Natural killer cell treated with Interleukin-12 subunit alpha and Interleukin-12 subunit beta and Interleukin-15 and Interleukin-18, amount 100 ng/mL, for 72 hours (primary cell): ENCODE data around the gene ENDOD1. TPM values are rescaled to one million over a fixed set of nuclear protein-coding genes. Genes with fewer than 3 reads are reported as not detected.

Experiments used
- ATAC-seq, 2 donors: fragments of 150-1000 bp; cut with Tn5 transposase in 1 of 2; sonication (Bioruptor Pico), chemical (Tn5 transposase) in 1 of 2; 2 replicates each; pipeline ENCODE4 v1.10.0; 2021
- DNase-seq: peaks from one replicate; pipeline ENCODE4 v3.0.0; 2022; ENCODE audit warnings: low spot score
- H3K27ac Mint-ChIP-seq, 2 donors: 1 replicate in 1 of 2; 2 replicates in 1 of 2; pipeline ENCODE4 v1.8.0; 2022; ENCODE audit warnings: mixed read lengths in 2 of 2, mild to moderate bottlenecking in 1 of 2, moderate library complexity in 1 of 2
- H3K27me3 Mint-ChIP-seq, 2 donors: 1 replicate in 1 of 2; 2 replicates in 1 of 2; pipeline ENCODE4 v1.8.0; 2022; ENCODE audit warnings: mixed read lengths in 2 of 2
- H3K36me3 Mint-ChIP-seq: one replicate; pipeline ENCODE4 v1.8.0; 2022; ENCODE audit warnings: mixed read lengths
- H3K4me1 Mint-ChIP-seq, 2 donors: 1 replicate in 1 of 2; 2 replicates in 1 of 2; pipeline ENCODE4 v1.8.0; 2022; ENCODE audit warnings: low read depth in 2 of 2, mixed read lengths in 2 of 2, mild to moderate bottlenecking in 1 of 2
- H3K4me3 Mint-ChIP-seq: one replicate; pipeline ENCODE4 v1.8.0; 2022; ENCODE audit warnings: mixed read lengths
- H3K9me3 Mint-ChIP-seq: 2 replicates; pipeline ENCODE4 v1.8.0; 2022; ENCODE audit warnings: mixed read lengths
- total RNA-seq, 2 donors: library from RNA; stranded (reverse); gene quantifications; one replicate each; pipeline ENCODE4 v1.2.3, GENCODE V29; 2022

Gene ENDOD1
- total RNA-seq, 2 donors from 2014 or later = 8.4 to 9.3 TPM

DNA sequence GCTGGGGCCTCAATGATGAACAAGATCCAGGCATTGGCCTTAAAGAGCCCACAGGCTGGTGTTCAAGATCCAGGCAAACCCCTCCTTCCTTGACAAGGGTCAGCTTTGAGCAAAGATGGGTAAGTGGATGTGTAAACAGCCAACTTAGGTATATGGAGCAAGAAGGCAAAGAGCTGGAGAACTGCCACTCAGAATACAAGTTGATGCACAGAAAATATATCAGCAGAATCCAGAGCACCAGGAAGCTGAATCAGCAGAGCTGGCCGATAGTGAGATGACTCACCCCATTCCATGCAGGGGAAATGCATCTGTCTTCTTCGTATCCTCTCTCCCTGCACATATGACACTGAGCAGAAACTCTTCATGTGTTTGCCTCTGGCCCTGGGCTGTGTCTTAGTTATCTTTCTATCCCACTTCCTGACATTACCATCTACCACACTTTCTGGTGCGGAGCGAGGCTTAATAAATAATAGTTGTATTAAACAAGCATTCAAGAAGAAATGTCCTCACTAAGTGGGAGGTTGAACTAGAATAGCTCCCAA lies 57.8 kb downstream of the ENDOD1 start:
- DNase-seq = no peak
- Mint-ChIP-seq H3K4me1 (peaks cover 7% of the 10 kb centered on the region in 2 donors), H3K36me3 (no peaks in the 10 kb centered on the region), H3K27ac (no peak overlapping the region), H3K9me3 (no peaks in the 10 kb centered on the region), H3K27me3 (peaks cover 30 to 33% of the 10 kb centered on the region in 2 donors), H3K4me3 (no peak overlapping the region)
- no peak for ATAC-seq

DNA sequence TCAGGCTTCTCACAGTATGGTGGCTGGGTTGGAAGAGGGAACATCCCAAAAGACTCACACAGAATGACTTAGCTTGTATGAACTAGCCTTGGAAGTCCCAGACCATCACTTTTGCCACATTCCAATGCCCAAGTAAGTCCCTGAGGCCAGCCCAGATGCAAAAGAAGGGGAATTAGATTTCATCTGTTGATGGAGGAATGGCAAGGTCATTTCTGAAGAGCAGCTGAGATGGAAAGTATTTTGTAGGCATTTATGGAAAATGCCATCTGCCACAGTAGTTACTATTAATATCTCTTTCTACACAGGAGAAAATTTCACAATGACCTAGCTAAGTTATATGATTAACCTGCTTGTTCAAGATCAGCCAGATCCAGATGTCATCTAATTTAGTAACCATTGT lies 58.8 kb downstream of the ENDOD1 start:
- Mint-ChIP-seq H3K9me3 (no peaks in the 10 kb centered on the region), H3K27ac (no peak overlapping the region), H3K27me3 (peaks cover 30 to 33% of the 10 kb centered on the region in 2 donors), H3K36me3 (no peaks in the 10 kb centered on the region), H3K4me1 (peaks cover 17% of the 10 kb centered on the region in 2 donors), H3K4me3 (no peak overlapping the region)
- ATAC-seq (no peak), DNase-seq (no peak)

DNA sequence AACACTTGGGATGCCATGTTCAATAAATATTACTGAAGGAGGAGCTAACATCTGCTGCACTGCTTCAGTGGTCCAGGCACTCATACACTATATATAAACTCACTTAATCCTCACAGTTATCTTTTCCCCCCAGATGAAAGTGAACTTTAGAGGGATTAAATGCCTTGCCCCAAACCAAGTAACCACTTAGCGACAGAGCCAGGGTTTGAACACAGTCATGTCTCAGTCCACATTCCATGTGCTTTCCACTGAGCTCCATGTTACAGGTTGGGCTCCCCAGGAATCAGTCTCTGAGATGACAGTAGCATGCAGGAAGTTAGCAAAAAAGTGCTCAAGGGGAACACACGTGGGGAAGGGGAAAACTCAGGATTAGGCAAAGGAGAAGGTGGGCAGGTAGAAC lies 59.3 kb downstream of the ENDOD1 start:
- Mint-ChIP-seq H3K4me1 (peaks cover 22% of the 10 kb centered on the region in 2 donors), H3K27ac (no peak overlapping the region), H3K4me3 (peak overlapping the region; percentile 2), H3K36me3 (no peaks in the 10 kb centered on the region), H3K9me3 (no peaks in the 10 kb centered on the region), H3K27me3 (peaks cover 28 to 31% of the 10 kb centered on the region in 2 donors)
- ATAC-seq = no peak
- no peak for DNase-seq

DNA sequence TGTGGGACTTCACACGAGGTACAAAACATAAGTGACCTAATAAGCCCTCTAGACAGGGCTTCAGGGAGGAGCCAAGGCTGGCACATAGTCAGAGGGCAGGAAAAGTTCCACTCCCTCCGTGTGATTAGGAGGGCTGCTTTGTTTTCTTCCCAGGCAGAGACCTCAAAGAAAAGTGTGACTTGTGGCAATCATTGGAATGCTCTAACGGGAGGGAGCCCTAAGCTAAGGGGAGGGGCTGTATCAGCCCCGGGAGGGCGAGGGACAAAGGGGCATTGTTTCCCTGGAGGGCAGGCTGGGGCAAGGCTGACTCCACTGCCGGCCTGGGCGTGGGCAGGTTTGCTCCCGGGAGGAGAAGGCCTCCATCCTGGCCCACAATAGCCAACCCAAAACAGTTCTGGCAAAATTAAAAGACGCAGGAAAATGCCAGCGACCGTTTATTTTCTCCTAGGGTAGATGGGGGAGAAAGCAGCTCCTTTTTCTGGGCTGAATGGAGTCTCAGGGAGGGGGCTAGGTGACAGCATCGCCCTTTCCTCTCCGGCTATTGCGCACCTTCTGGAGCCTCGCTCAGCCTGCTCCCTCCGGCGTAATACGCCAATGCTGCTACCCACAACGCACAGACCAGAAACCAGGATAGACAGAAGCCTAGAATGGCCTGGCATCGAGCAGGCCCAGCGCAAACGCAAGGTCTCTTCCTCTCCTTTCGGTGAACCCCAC lies 60.2 kb downstream of the ENDOD1 start:
- Mint-ChIP-seq H3K27ac (peak overlapping the region in 1 of 2 donors; percentile 93), H3K9me3 (no peaks in the 10 kb centered on the region), H3K4me1 (peaks cover 24 to 25% of the 10 kb centered on the region in 2 donors), H3K36me3 (no peaks in the 10 kb centered on the region), H3K4me3 (peak overlapping the region; percentile 71), H3K27me3 (peaks cover 19 to 22% of the 10 kb centered on the region in 2 donors)
- DNase-seq = no peak
- ATAC-seq = no peak

DNA sequence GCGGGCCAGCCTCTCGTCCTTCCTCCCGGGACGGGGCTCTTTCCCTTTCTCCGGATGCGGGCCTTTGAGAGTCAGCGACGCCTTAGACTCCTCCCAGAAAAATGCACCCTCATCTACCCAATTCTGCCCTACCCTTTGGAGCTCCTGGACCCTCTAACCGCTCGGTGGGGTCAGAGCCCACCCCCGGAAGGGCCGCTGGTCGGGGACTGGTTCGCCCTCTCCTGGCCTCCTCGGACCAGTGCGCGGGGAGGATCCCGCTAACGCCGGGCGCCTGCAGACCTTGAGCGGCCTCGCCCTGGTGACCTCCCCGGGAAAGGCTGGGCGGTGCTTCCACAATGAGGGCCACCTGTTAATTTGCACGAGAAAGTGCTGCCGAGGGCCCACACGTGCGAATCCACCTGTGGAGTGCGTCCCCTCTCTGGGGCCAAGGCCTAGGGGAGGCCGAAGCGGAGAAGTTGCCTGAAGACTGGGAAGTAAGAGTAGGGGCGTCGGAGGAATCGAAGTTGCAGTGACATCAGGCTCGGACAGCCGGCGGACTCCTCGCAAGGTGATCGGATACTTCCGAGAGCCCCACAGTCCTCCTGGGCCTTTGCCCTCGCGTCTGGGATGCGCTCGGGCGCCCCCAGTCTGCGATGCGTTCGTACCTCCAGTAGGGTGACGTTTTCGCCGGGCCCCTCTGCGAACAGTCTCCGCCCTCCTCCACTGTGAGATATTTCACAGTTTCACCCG lies 61.5 kb downstream of the ENDOD1 start:
- Mint-ChIP-seq H3K4me1 (peaks cover 24 to 25% of the 10 kb centered on the region in 2 donors), H3K27ac (peak overlapping the region; percentile 70 to 93), H3K36me3 (no peaks in the 10 kb centered on the region), H3K4me3 (peak overlapping the region; percentile 71), H3K27me3 (peaks cover 11 to 12% of the 10 kb centered on the region in 2 donors), H3K9me3 (no peaks in the 10 kb centered on the region)
- ATAC-seq (peak; percentile 95 to 97), DNase-seq (peak; percentile 91)

DNA sequence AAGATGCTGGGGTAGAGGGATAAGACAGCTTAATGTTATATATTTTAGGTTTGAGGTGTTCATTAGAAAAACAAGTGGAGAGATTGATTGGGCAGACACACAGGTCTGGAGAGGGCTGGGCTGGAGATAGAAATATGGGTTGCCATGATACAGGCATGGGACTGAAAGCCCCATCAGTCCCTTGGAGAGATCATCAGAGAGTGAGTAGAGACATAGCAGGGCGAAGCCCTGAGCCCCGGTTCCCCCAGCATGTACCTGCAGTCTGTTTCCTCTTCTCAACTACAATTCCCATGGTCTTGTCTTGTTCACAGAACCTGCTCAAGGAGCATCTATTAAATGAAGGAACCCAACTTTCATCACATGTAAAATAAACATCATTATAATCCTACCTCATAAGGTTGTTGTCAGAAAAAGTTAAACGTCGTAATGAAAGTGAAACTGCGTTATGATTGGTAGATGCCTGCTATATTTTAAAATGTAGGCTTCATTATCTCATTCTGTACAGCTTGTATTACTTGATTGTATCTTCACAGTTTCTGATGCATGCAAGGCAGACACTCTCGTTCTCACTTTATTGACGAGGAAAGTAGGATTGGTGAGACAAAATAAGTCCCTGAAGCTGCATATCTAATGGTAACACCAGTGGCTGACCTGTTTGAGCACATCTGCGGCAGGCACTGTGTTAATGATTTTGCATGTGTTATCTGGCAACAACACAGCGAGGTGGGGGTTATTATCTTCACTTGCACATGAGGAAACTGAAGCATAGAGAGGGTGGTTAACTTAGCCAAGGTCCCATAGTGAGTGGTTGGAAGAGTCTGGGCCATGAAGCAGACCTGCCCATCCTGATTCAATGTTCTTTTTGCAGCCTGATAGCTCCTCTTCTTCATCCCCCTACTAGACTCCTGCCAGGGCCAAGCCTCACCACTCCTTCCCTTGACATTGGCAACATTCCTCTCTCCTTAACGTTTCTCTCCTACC lies 63.5 kb downstream of the ENDOD1 start:
- no peaks in the 10 kb centered on the region for H3K36me3 Mint-ChIP-seq
- H3K4me1 Mint-ChIP-seq = peaks cover 32 to 34% of the 10 kb centered on the region in 2 donors
- peak overlapping the region; percentile 70 to 93 for H3K27ac Mint-ChIP-seq
- H3K9me3 Mint-ChIP-seq = no peaks in the 10 kb centered on the region
- peaks cover 0 to 3% of the 10 kb centered on the region in 2 donors for H3K27me3 Mint-ChIP-seq
- peak overlapping the region; percentile 81 for H3K4me3 Mint-ChIP-seq
- ATAC-seq = peak in 1 of 2 donors; percentile 22
- no peak for DNase-seq

DNA sequence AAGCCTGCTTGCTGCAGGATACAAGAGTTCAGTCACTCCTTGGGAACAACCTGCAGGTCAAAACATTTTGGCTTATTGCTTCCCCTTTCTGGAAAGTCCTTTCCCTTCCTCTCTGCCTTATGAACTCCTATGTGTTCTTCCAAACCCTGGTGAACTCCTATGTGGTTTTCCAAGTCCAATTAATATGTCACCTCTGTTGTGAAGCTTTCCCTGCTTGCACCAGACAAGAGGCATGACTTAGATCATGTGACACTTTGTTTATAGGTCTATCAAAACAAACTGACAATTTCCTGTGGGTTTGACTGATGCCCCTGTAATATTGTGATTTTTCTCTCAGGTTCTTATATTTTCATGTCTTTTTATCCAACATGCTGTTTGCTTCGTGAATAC lies 64.2 kb downstream of the ENDOD1 start:
- peaks cover 34 to 37% of the 10 kb centered on the region in 2 donors for H3K4me1 Mint-ChIP-seq
- peaks cover 0 to 3% of the 10 kb centered on the region in 2 donors for H3K27me3 Mint-ChIP-seq
- ATAC-seq (no peak), DNase-seq (no peak)
- no peaks in the 10 kb centered on the region for H3K36me3 Mint-ChIP-seq
- H3K9me3 Mint-ChIP-seq = no peaks in the 10 kb centered on the region
- H3K27ac Mint-ChIP-seq = peak overlapping the region; percentile 70 to 93
- H3K4me3 Mint-ChIP-seq = peak overlapping the region; percentile 81

DNA sequence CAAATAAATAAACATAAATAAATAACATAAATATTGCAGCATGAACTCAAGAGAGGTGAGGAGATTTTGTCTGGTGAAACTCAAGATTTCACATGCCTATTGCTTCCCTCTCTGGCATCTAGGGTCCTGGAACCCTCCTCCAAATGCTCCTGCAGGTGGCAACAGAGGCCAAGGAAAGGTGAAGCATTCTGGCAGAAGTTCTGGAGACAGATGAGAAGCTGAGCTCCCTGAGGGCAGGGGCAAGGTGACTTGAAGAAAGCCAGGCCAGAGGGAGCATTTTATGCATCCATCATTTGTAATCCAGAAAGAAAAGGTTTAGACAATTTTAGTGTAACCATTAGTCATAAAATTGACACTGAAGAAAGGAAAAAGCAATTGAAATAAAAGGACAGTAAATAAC lies 64.9 kb downstream of the ENDOD1 start:
- peak overlapping the region; percentile 70 to 93 for H3K27ac Mint-ChIP-seq
- no peaks in the 10 kb centered on the region for H3K27me3 Mint-ChIP-seq
- no peaks in the 10 kb centered on the region for H3K9me3 Mint-ChIP-seq
- no peaks in the 10 kb centered on the region for H3K36me3 Mint-ChIP-seq
- DNase-seq (no peak), ATAC-seq (no peak)
- peaks cover 34 to 37% of the 10 kb centered on the region in 2 donors for H3K4me1 Mint-ChIP-seq
- no peak overlapping the region for H3K4me3 Mint-ChIP-seq

DNA sequence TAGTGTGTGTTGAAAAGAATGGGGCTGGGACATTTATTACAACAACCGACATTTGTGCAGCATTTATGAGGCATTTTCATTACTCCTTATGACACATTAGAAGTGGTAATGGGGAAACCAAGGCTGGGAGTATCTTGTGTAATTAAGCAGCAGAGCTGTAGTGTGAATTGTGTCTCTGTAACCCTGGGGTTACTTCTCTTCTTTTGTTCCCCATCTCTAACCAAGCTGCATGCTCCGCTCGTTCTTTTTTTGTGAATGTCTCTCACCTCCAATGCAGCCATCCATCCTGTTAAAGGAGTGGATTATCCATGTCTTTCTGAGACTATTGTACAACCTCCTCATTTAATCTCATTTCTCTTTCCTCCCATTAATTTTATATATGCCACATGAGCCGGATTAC lies 65.7 kb downstream of the ENDOD1 start:
- no peaks in the 10 kb centered on the region for H3K27me3 Mint-ChIP-seq
- H3K9me3 Mint-ChIP-seq = no peaks in the 10 kb centered on the region
- no peak overlapping the region for H3K27ac Mint-ChIP-seq
- no peak for ATAC-seq
- no peak overlapping the region for H3K4me3 Mint-ChIP-seq
- DNase-seq = no peak
- peaks cover 34 to 37% of the 10 kb centered on the region in 2 donors for H3K4me1 Mint-ChIP-seq
- H3K36me3 Mint-ChIP-seq = no peaks in the 10 kb centered on the region

DNA sequence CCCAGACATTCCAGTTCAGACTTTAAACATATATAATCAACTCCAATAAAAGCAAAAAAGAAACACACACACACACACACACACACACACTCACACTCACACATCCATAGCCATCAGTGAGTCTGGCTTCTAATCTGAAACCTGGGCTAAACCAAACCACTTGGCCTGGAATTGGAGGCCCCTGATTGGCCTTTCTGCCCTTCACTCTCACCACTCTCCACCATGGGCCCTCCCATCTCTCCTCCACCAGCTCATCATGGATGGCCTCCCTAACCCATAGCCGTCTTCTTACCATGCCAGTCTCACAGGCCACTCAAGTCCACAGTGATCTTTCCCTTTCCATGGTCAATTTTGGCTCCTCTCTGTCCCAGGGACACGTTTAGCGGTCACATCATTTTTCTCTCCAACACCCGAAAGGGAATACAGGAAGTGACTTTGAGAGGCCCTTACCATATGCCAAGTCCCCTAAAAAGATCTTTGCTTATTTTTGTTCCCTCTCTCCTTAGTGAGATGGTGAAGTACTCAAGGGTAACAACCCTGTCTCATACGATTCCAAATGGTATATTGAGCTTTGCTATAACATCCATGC lies 66.6 kb downstream of the ENDOD1 start:
- DNase-seq (no peak), ATAC-seq (no peak)
- Mint-ChIP-seq H3K4me3 (no peak overlapping the region), H3K4me1 (peaks cover 34 to 37% of the 10 kb centered on the region in 2 donors), H3K36me3 (no peaks in the 10 kb centered on the region), H3K27me3 (no peaks in the 10 kb centered on the region), H3K9me3 (no peaks in the 10 kb centered on the region), H3K27ac (no peak overlapping the region)

DNA sequence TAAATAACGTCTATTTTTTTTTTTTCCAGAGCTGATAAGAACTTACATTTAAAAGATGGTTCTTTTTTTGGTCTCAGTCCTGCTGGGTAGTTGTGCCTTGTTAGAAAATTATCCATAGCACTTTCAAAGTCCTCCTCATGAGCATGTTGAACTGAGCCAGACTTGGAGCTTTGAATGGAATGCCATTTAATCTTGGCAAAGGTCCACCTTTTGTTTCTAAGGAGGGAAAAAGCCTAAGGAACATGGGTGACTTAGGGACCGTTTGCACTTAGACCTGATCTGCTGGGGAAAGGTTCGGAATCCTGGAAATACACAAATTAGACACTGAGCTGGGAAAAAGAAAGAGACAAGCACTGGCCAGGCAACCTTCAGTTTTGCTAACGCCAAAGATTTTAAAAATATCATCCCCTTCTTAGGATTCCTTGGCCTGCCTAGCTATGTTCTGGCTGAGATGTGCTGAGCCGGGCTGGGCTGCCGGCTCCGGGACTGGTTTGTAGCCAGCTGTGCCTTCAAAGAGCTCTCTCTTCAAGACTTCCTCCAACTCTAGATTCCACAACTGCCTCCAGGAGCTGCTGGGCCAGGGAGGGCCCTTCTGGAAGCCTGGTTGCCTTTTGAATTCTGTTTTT lies 67.4 kb downstream of the ENDOD1 start:
- Mint-ChIP-seq H3K4me1 (peaks cover 28 to 31% of the 10 kb centered on the region in 2 donors), H3K36me3 (no peaks in the 10 kb centered on the region), H3K4me3 (no peak overlapping the region), H3K27ac (no peak overlapping the region), H3K9me3 (no peaks in the 10 kb centered on the region), H3K27me3 (no peaks in the 10 kb centered on the region)
- ATAC-seq (no peak), DNase-seq (no peak)

DNA sequence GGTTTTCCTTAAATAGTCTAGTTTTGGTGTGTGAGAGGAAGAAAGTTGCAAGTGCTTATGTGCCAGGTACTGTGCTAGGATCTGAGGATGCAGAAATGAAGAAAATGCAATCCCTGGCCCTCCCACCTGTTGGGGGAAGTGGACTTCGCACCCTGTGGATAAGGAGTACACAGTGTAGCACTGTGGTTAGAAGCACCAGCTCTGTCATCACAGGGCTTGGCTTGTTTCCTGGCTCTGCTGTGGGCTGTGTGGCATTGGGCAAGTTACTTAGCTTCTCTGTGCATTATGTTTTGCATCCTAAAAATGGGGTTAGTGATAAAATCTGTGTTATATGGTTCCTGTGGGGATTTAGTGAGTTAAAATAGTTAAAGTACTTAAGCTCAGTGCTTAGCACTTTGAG lies 68.2 kb downstream of the ENDOD1 start:
- peak overlapping the region; percentile 13 to 54 for H3K27ac Mint-ChIP-seq
- DNase-seq = no peak
- H3K4me1 Mint-ChIP-seq = peaks cover 24 to 26% of the 10 kb centered on the region in 2 donors
- ATAC-seq = no peak
- no peak overlapping the region for H3K4me3 Mint-ChIP-seq
- no peaks in the 10 kb centered on the region for H3K9me3 Mint-ChIP-seq
- H3K27me3 Mint-ChIP-seq = no peaks in the 10 kb centered on the region
- no peaks in the 10 kb centered on the region for H3K36me3 Mint-ChIP-seq

DNA sequence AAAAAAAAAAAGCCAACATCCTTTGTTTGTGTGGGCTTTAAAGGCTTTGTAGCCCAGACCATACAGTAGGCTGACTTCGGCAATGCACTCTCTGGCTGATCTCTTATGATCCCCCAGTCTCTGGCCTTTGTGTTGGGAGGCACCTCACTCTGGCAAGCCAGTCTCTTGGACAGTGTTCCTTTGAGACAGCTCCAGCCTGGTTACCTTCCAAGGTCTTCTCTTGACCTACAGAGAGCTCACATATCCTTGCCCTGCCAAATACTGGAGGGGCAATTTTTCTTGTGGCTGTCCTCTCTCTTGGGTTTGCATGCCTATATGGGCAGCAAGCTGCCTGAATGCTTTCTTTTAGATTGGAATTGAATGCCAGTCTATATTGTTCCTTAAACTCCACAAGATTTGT lies 71.6 kb downstream of the ENDOD1 start:
- H3K36me3 Mint-ChIP-seq = no peaks in the 10 kb centered on the region
- no peak overlapping the region for H3K27ac Mint-ChIP-seq
- no peak overlapping the region for H3K4me3 Mint-ChIP-seq
- H3K9me3 Mint-ChIP-seq = no peaks in the 10 kb centered on the region
- ATAC-seq (no peak), DNase-seq (no peak)
- H3K4me1 Mint-ChIP-seq = peaks cover 11% of the 10 kb centered on the region in 2 donors
- no peaks in the 10 kb centered on the region for H3K27me3 Mint-ChIP-seq
